Activated CD4-positive, alpha-beta T cell treated with anti-CD3 and anti-CD28 coated beads for 48 hours (primary cell): ENCODE data around the gene GPR39.
"Not testable (repeated sequence)": the region's sequence is repeated elsewhere in the genome, so short reads cannot be mapped to it uniquely, and the experiment has no call there.

Source experiments
- DNase-seq: peaks from one replicate; pipeline ENCODE4 v3.0.0-alpha.2; 2020

The GPR39 gene

GRCh38 chr2:132515010-132515409, 98.4 kb downstream of the GPR39 start:
- no peak for DNase-seq

- no peak for DNase-seq
These were observed 100.8 kb downstream of the GPR39 start for GRCh38 chr2:132517386-132517785.

- no peak for DNase-seq
These were observed 101.7 kb downstream of the GPR39 start for GRCh38 chr2:132518302-132518701.

- no peak for DNase-seq
These were observed 103.0 kb downstream of the GPR39 start for GRCh38 chr2:132519566-132519965.

GRCh38 chr2:132521341-132521740, 104.7 kb downstream of the GPR39 start:
- DNase-seq, result no peak

- DNase-seq, result no peak
These were observed 106.3 kb downstream of the GPR39 start for GRCh38 chr2:132522901-132523300.

- DNase-seq, result not testable (repeated sequence)
These were observed 120.5 kb downstream of the GPR39 start for GRCh38 chr2:132537061-132537460.

GRCh38 chr2:132538331-132538855, 121.8 kb downstream of the GPR39 start:
- DNase-seq, result no peak

GRCh38 chr2:132540166-132540565, 123.6 kb downstream of the GPR39 start:
- DNase-seq, result no peak

- DNase-seq, result no peak
These were observed 126.5 kb downstream of the GPR39 start for GRCh38 chr2:132542953-132543569.

- DNase-seq, result no peak
These were observed 127.5 kb downstream of the GPR39 start for GRCh38 chr2:132544006-132544630.

- peak; percentile 67 for DNase-seq
These were observed 130.6 kb downstream of the GPR39 start for GRCh38 chr2:132547090-132547687.

GRCh38 chr2:132549935-132550670, 133.5 kb downstream of the GPR39 start:
- no peak for DNase-seq

- DNase-seq, result no peak
These were observed 134.3 kb downstream of the GPR39 start for GRCh38 chr2:132550946-132551345.

GRCh38 chr2:132557694-132558093, 141.1 kb downstream of the GPR39 start:
- DNase-seq, result no peak

- DNase-seq, result no peak
These were observed 142.7 kb downstream of the GPR39 start for GRCh38 chr2:132559326-132559725.

GRCh38 chr2:132559921-132560320, 143.3 kb downstream of the GPR39 start:
- DNase-seq, result no peak

- no peak for DNase-seq
These were observed 144.0 kb downstream of the GPR39 start for GRCh38 chr2:132560562-132560961.

GRCh38 chr2:132562245-132562644, 145.6 kb downstream of the GPR39 start:
- no peak for DNase-seq

- DNase-seq, result no peak
These were observed 147.5 kb downstream of the GPR39 start for GRCh38 chr2:132564065-132564464.

GRCh38 chr2:132566379-132566778, 149.8 kb downstream of the GPR39 start:
- DNase-seq, result no peak

GRCh38 chr2:132567682-132568081, 151.1 kb downstream of the GPR39 start:
- no peak for DNase-seq

- DNase-seq, result no peak
These were observed 152.1 kb downstream of the GPR39 start for GRCh38 chr2:132568656-132569055.
